GM12874 (cell line): ENCODE results near the gene SPDL1.

Experiments used
- TF ChIP-seq, protein P1 (sequence below): IDR thresholded peaks from 2 replicates; pipeline ENCODE4 v1.5.1; 2011; ENCODE audit warnings: low read depth, mild to moderate bottlenecking, control low read depth, low read length, moderate library complexity; ENCODE audit not compliant: insufficient read depth

Gene SPDL1

DNA sequence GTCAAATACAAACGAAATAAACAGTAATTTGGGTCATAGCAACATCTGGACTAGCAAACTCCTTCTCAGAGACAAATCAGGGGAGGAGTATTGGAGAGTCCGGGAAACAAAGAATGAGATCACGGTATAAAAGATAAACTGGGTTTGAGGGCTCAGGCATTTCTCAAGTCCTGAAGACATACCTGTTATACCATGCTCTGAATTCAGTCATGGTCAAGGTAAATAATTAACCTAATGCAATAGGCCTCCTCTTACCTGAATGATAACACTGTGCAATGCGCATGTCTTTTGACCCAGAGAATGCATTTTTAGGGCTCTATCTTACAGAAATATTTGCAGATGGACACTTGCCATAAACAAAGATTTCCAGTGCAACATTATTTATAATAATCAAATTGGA, 31.9 kb upstream of the SPDL1 start:
- TF ChIP-seq, protein P1, sequence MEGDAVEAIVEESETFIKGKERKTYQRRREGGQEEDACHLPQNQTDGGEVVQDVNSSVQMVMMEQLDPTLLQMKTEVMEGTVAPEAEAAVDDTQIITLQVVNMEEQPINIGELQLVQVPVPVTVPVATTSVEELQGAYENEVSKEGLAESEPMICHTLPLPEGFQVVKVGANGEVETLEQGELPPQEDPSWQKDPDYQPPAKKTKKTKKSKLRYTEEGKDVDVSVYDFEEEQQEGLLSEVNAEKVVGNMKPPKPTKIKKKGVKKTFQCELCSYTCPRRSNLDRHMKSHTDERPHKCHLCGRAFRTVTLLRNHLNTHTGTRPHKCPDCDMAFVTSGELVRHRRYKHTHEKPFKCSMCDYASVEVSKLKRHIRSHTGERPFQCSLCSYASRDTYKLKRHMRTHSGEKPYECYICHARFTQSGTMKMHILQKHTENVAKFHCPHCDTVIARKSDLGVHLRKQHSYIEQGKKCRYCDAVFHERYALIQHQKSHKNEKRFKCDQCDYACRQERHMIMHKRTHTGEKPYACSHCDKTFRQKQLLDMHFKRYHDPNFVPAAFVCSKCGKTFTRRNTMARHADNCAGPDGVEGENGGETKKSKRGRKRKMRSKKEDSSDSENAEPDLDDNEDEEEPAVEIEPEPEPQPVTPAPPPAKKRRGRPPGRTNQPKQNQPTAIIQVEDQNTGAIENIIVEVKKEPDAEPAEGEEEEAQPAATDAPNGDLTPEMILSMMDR = no peak

DNA sequence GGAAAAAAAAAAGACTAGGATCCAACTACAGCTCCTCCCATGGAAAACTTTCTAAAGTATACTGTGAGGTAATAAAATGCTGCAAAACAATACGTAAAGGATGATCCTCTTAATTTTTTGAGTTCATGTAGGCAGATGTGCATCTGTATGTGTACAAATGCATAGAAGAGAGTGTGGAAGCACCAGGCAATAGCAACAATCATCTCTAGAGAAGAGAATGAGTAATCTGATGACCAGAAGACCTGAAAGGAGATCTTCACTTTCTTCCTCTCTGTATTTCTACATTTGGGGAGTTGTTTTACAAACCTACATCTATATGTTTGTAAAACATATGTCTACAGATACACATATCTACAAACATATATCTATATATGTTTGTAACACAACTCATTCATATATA, 29.3 kb upstream of the SPDL1 start:
- TF ChIP-seq, protein P1 = no peak

DNA sequence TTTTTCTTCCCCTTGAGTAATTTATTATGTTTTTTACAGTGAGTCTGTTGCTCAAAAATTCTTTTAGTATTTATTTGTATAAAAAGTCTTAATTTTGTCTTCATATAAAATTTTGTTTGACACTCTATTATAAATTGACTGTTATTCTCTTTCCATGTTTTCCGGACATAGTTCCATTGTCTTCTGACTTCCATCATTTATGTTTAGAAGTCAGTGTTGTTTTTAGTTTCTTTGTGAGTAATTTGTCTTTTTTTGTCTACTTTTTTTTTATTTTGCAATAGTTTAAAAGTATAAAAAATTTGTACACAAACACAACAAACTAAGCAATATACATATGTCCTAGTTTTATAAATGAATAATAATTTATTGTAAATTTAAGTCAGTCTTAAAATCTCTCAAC, 25.7 kb upstream of the SPDL1 start:
- TF ChIP-seq, protein P1 = no peak

DNA sequence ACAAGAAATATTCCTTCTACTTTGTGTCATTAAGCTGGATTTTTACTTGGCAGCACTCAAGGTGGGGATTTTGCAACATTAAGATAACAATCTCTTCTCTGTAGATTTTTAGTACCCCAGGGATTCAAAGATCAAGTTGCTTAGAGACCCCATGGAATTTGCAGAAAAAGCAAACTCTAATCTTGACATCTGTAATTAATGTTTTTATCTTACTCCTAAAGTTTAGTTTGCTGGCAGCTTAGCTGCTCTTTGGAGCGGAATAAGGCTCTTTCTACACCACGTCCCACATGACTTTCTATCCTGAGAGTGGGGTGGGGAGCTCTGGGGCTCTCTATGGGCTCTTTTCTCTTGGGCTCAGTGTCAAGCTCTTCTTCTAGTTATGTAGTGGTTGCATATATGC, 21.7 kb upstream of the SPDL1 start:
- TF ChIP-seq, protein P1 = no peak

DNA sequence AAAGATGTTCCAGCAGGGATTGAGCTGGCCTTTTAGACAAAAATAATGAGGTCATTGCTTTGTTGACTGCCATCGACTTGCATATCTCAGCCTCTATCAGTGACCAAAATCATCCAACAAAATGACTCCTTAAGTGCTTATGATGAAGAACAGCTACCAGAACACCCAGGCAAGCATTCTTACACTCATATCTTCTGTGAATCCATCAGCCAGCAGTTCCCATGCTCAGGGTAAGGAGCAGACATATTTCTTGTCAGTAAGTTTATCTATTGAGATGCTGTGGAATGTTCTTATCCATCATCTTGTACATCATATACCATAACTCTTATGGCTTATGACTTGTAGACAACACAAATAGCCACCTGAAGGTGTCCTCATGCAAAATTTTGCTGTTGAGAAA, 20.2 kb upstream of the SPDL1 start:
- TF ChIP-seq, protein P1 = no peak

DNA sequence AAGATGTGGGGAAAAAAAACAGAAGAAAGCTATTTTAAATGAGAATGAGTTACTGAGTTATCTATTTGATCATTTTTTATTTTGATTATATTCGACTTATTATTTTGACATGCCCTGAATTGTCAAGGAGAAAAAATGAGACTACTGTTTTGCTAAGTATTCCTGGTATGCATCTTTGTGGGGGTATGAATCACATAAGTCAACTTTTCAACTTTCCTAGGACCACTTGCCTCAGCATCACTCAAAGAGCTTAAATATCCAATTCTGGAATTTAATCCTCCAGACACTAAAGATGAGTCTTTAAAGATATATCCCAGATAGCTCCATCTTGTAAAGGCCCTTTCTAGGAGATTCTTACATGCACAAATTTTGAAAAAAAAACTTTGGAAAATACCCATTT, 17.4 kb upstream of the SPDL1 start:
- TF ChIP-seq, protein P1 = no peak

DNA sequence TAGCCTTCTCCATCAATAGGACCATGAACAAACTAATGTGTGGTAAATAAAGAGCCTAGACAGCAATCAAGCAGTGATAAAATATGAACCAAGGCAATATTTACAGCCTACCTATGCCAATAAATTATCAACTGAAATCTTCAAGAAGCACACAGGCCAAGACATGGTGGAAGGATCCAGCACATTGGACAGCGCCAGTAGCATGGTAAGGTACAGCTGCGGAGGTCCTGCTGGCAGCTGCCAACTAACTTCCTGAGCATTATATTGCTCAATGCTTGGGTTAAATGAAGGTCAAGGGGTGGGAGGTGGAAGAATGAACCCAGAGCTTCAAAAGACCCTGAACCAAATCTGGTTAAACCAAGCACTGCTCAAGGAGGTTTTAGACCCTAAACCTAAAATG, 16.5 kb upstream of the SPDL1 start:
- TF ChIP-seq, protein P1 = no peak

DNA sequence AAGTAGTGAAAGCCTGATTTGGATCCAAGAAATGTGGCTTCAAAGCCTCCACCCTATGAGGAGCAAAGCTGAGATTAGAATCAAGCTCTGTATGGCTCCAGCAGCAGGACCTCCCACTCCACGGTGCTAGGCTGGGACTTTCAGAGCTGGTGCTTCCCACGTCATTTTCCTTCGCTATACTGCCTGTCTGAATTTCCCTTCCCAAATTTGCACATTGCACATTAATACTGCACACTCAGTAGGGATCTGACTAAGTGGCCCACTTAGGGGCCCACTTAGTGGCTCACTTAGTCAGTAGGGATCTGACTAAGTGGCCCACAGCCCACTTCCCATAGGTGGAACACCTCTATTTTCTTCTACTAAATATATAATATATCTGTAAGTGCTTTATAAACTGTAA, 14.1 kb upstream of the SPDL1 start:
- TF ChIP-seq, protein P1 = no peak
